IMR-90 (cell line): ENCODE measurements around the gene AFMID. TPM values are rescaled to one million over a fixed set of nuclear protein-coding genes. Genes with fewer than 3 reads are reported as not detected.

Experiments
- ATAC-seq: fragments of 200-7000 bp; cut with Tn5 transposase; 2 replicates; pipeline ENCODE4 v1.9.1; 2020; ENCODE audit warnings: low read depth, mild to moderate bottlenecking, moderate library complexity
- BruUV-seq: library from RNA; stranded (reverse); fragments of 400-500 nt; replicated peaks from 2 replicates; lab custom pipeline; 2021; lab: Mats Ljungman, UMichigan
- CTCF ChIA-PET: fragments of 300-600 bp; formaldehyde crosslinking; extraction: SDS; loops from one replicate; lab custom pipeline; 2021; ENCODE audit warnings: antibody characterized with exemption; lab: Yijun Ruan, JAX
- POLR2A ChIA-PET: fragments of 300-600 bp; sonication (Branson Sonifier 250); formaldehyde crosslinking; loops from one replicate; lab custom pipeline; 2022; ENCODE audit warnings: antibody characterized with exemption; ENCODE audit not compliant: unreplicated experiment; lab: Charles Lee
- DNase-seq: peaks from one replicate; pipeline ENCODE4 v3.0.0; 2013
- H2AFZ ChIP-seq: replicated peaks from 2 replicates; pipeline ENCODE3; 2013; ENCODE audit warnings: low read length, mild to moderate bottlenecking; ENCODE audit not compliant: poor library complexity
- H2AK5ac ChIP-seq: 2 replicates; pipeline ENCODE4 v1.6.1; 2013; ENCODE audit warnings: low read depth, low read length, inconsistent platforms
- H2AK9ac ChIP-seq: replicated peaks from 2 replicates; pipeline ENCODE3; 2013; ENCODE audit warnings: mild to moderate bottlenecking, low read depth, low read length, moderate library complexity; ENCODE audit not compliant: poor library complexity
- H2BK120ac ChIP-seq: 2 replicates; pipeline ENCODE4 v1.6.1; 2013; ENCODE audit warnings: low read depth, low read length, inconsistent platforms
- H2BK15ac ChIP-seq: 3 replicates; pipeline ENCODE4 v1.6.1; 2013; ENCODE audit warnings: low read depth, low read length, inconsistent platforms
- H2BK20ac ChIP-seq: 2 replicates; pipeline ENCODE4 v1.6.1; 2013; ENCODE audit warnings: low read depth, mild to moderate bottlenecking, inconsistent platforms, low read length, moderate library complexity
- H2BK5ac ChIP-seq: 2 replicates; pipeline ENCODE4 v1.6.1; 2013; ENCODE audit warnings: mild to moderate bottlenecking, low read depth, low read length, inconsistent platforms; ENCODE audit not compliant: poor library complexity, severe bottlenecking
- H3K14ac ChIP-seq: replicated peaks from 2 replicates; pipeline ENCODE4 v1.6.1; 2013; ENCODE audit warnings: low read depth, low read length, inconsistent platforms
- H3K18ac ChIP-seq: 2 replicates; pipeline ENCODE4 v1.6.1; 2013; ENCODE audit warnings: low read depth, low read length, control low read depth
- H3K23ac ChIP-seq: 2 replicates; pipeline ENCODE4 v1.6.1; 2013; ENCODE audit warnings: low read depth, low read length, inconsistent platforms
- H3K27ac ChIP-seq: 2 replicates; pipeline ENCODE4 v1.5.1; 2013; ENCODE audit warnings: mild to moderate bottlenecking, control low read depth, low read length; ENCODE audit not compliant: insufficient read depth
- H3K27me3 ChIP-seq: 2 replicates; pipeline ENCODE4 v1.6.1; 2013; ENCODE audit warnings: low read length; ENCODE audit not compliant: control insufficient read depth, insufficient read depth
- H3K36me3 ChIP-seq: 2 replicates; pipeline ENCODE4 v1.6.1; 2013; ENCODE audit warnings: low read length, mixed read lengths; ENCODE audit not compliant: control insufficient read depth, insufficient read depth
- H3K4ac ChIP-seq: 2 replicates; pipeline ENCODE4 v1.6.1; 2013; ENCODE audit warnings: low read depth, low read length, inconsistent platforms
- H3K4me1 ChIP-seq: 2 replicates; pipeline ENCODE4 v1.6.1; 2013; ENCODE audit warnings: low read length, mixed read lengths; ENCODE audit not compliant: control insufficient read depth, insufficient read depth
- H3K4me2 ChIP-seq: 2 replicates; pipeline ENCODE4 v1.6.1; 2013; ENCODE audit warnings: low read depth, mild to moderate bottlenecking, control low read depth, low read length, moderate library complexity
- H3K4me3 ChIP-seq: 2 replicates; pipeline ENCODE4 v1.5.1; 2013; ENCODE audit warnings: low read depth, mild to moderate bottlenecking, control low read depth, low read length, moderate library complexity; ENCODE audit not compliant: insufficient read depth
- H3K56ac ChIP-seq: 2 replicates; pipeline ENCODE4 v1.6.1; 2013; ENCODE audit warnings: low read length, inconsistent platforms; ENCODE audit not compliant: insufficient read depth; ENCODE audit errors: extremely low read depth
- H3K79me1 ChIP-seq, 2 experiments: 2 replicates each; pipeline ENCODE4 v1.6.1; 2013; ENCODE audit warnings: low read length in 2 of 2, inconsistent platforms in 1 of 2, low read depth in 1 of 2
- H3K9ac ChIP-seq: 2 replicates; pipeline ENCODE4 v1.6.1; 2013; ENCODE audit warnings: low read depth, low read length, control low read depth
- H3K9me1 ChIP-seq: 2 replicates; pipeline ENCODE4 v1.6.1; 2013; ENCODE audit warnings: low read length, inconsistent platforms; ENCODE audit not compliant: insufficient read depth
- H3K9me3 ChIP-seq: 2 replicates; pipeline ENCODE4 v1.6.1; 2013; ENCODE audit warnings: low read length; ENCODE audit not compliant: control insufficient read depth, insufficient read depth
- H4K20me1 ChIP-seq: 2 replicates; pipeline ENCODE4 v1.6.1; 2013; ENCODE audit warnings: low read length, inconsistent platforms; ENCODE audit not compliant: insufficient read depth
- H4K5ac ChIP-seq: 2 replicates; pipeline ENCODE4 v1.6.1; 2013; ENCODE audit warnings: mild to moderate bottlenecking, low read depth, low read length, control low read depth
- H4K8ac ChIP-seq, 2 experiments: 2 replicates each; pipeline ENCODE4 v1.6.1; 2013; ENCODE audit warnings: low read depth in 2 of 2, low read length in 2 of 2, control low read depth in 1 of 2, inconsistent platforms in 1 of 2
- H4K91ac ChIP-seq: 2 replicates; pipeline ENCODE4 v1.6.1; 2013; ENCODE audit warnings: low read depth, low read length, inconsistent platforms; ENCODE audit not compliant: insufficient read depth
- BHLHE40 ChIP-seq: fragments of 150-350 bp; IDR thresholded peaks from 2 replicates; pipeline ENCODE4 v1.6.1; 2016; ENCODE audit warnings: mild to moderate bottlenecking, low read depth, low read length
- CEBPB ChIP-seq: IDR thresholded peaks from 2 replicates; pipeline ENCODE4 v1.6.1; 2012; ENCODE audit warnings: low read depth, low read length, improper control_type of control experiment
- CTCF ChIP-seq: conservative IDR thresholded peaks from 2 replicates; pipeline ENCODE4 v1.5.1; 2012; ENCODE audit warnings: mild to moderate bottlenecking, low read depth, low read length, improper control_type of control experiment
- ELK1 ChIP-seq: fragments of 150-350 bp; IDR thresholded peaks from 2 replicates; pipeline ENCODE4 v1.6.1; 2016; ENCODE audit warnings: low read depth, mild to moderate bottlenecking, low read length, moderate library complexity, borderline replicate concordance
- FOS ChIP-seq: fragments of 150-350 bp; IDR thresholded peaks from 2 replicates; pipeline ENCODE4 v1.6.1; 2016; ENCODE audit warnings: low read depth, low read length
- MAZ ChIP-seq: IDR thresholded peaks from 2 replicates; pipeline ENCODE4 v1.6.1; 2012; ENCODE audit warnings: low read depth, mild to moderate bottlenecking, low read length, improper control_type of control experiment, moderate library complexity, borderline replicate concordance
- MXI1 ChIP-seq: IDR thresholded peaks from 2 replicates; pipeline ENCODE4 v1.6.1; 2012; ENCODE audit warnings: low read depth, mild to moderate bottlenecking, low read length, moderate library complexity, borderline replicate concordance
- NFE2L2 ChIP-seq: fragments of 150-350 bp; IDR thresholded peaks from 2 replicates; pipeline ENCODE4 v1.6.1; 2016; ENCODE audit warnings: low read depth, mild to moderate bottlenecking, low read length
- POLR2A ChIP-seq: IDR thresholded peaks from 2 replicates; pipeline ENCODE4 v1.6.1; 2012; ENCODE audit warnings: mild to moderate bottlenecking, low read depth, low read length
- RAD21 ChIP-seq: IDR thresholded peaks from 2 replicates; pipeline ENCODE4 v1.6.1; 2012; ENCODE audit warnings: low read length, improper control_type of control experiment
- RCOR1 ChIP-seq: IDR thresholded peaks from 2 replicates; pipeline ENCODE4 v1.6.1; 2012; ENCODE audit warnings: mild to moderate bottlenecking, low read length, improper control_type of control experiment; ENCODE audit not compliant: insufficient replicate concordance
- SMC3 ChIP-seq: fragments of 150-350 bp; IDR thresholded peaks from 2 replicates; pipeline ENCODE4 v1.6.1; 2016; ENCODE audit warnings: low read depth, mild to moderate bottlenecking, antibody characterized with exemption, low read length, moderate library complexity
- WGBS, 2 experiments: methylation state at CpG; one replicate each; pipeline versions ENCODE4 v1.1.5 to v1.1.7; 2013; ENCODE audit warnings: missing lambda C conversion rate in 2 of 2; ENCODE audit not compliant: insufficient read length in 1 of 2; ENCODE audit errors: extremely low coverage in 2 of 2; 5-methylcytosine and 5-hydroxymethylcytosine counted together
- dilution Hi-C: fragments of 300-500 bp; cut with HindIII; formaldehyde crosslinking; loops from one replicate; pipeline ENCODE4 v1.14.3; 2018; ENCODE audit warnings: low sequenced_read_pairs; ENCODE audit not compliant: unreplicated experiment
- in situ Hi-C: fragments of 300-500 bp; cut with MboI; formaldehyde crosslinking; loops from 3 replicates; pipeline ENCODE4 v1.14.3; 2019; ENCODE audit warnings: low sequenced_read_pairs, inconsistent platforms, mixed read lengths
- intact Hi-C: fragments of 100-400 bp; cut with micrococcal nuclease; formaldehyde crosslinking; loops from 2 replicates; pipeline ENCODE4 v1.10.0; 2022
- polyA plus RNA-seq, 3 experiments: library from polyadenylated mRNA; depleted of rRNA; stranded (reverse); fragments of >200 nt; gene quantifications; 2 replicates each; pipeline ENCODE4 v1.2.3, GENCODE V29; 2012; ENCODE audit warnings: low replicate concordance in 1 of 3
- total RNA-seq: library from RNA; depleted of rRNA; stranded (reverse); fragments of >200 nt; gene quantifications from 2 replicates; pipeline ENCODE4 v1.2.3, GENCODE V29; 2012
- TF ChIP-seq, protein P1 (sequence below): fragments of 150-350 bp; IDR thresholded peaks from 2 replicates; pipeline ENCODE4 v1.6.1; 2017; ENCODE audit warnings: mild to moderate bottlenecking, antibody characterized with exemption, low read length, low read depth

Gene AFMID
- total and polyA plus RNA-seq, 2 of the 4 experiments (the other 2 are of a cell fraction): 41.0 to 65.1 TPM

GRCh38 chr17:78241277-78242023 lies 54.3 kb downstream of the AFMID start:
- peaks cover 18% of the 10 kb centered on the region for H3K27me3 ChIP-seq
- BruUV-seq: no TSS peak
- H3K9ac ChIP-seq: no peak overlapping the region
- no peak overlapping the region for H4K8ac ChIP-seq
- no peak overlapping the region for H3K27ac ChIP-seq
- POLR2A ChIA-PET: no interaction called here
- H3K36me3 ChIP-seq: no peaks in the 10 kb centered on the region
- H3K4me1 ChIP-seq: peaks cover 2% of the 10 kb centered on the region; the same call in 1 of the 2 replicates
- TF ChIP-seq ELK1 (no peak), CEBPB (no peak), FOS (no peak), BHLHE40 (no peak), MXI1 (no peak), RAD21 (no peak), POLR2A (no peak), NFE2L2 (no peak), RCOR1 (no peak), MAZ (no peak), CTCF (no peak), SMC3 (no peak)
- TF ChIP-seq, protein P1, sequence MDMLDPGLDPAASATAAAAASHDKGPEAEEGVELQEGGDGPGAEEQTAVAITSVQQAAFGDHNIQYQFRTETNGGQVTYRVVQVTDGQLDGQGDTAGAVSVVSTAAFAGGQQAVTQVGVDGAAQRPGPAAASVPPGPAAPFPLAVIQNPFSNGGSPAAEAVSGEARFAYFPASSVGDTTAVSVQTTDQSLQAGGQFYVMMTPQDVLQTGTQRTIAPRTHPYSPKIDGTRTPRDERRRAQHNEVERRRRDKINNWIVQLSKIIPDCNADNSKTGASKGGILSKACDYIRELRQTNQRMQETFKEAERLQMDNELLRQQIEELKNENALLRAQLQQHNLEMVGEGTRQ: no peak
- H2BK5ac ChIP-seq: no peak overlapping the region
- intact Hi-C loops (no loop called here), dilution Hi-C loops (no loop called here), in situ Hi-C loops (loop anchor here (10.0 kb wide), 1 partner anchor 127 kb away; no protein-coding TSS in a partner anchor)
- H3K23ac ChIP-seq: no peak overlapping the region
- H2BK120ac ChIP-seq: no peak overlapping the region
- no peak overlapping the region for H4K5ac ChIP-seq
- no peaks in the 10 kb centered on the region for H4K20me1 ChIP-seq
- ATAC-seq (peak; percentile 43; the same call in 1 of the 2 replicates), DNase-seq (peak; percentile 47)
- no peak overlapping the region for H3K4me2 ChIP-seq
- WGBS, 2 experiments: 89% methylated on average over 7 of the region's 13 CpGs; no CpG with 5 or more reads in 1 of the 2 experiments
- no peaks in the 10 kb centered on the region for H3K79me1 ChIP-seq
- H3K4me3 ChIP-seq: no peak overlapping the region
- no peak overlapping the region for H4K91ac ChIP-seq
- H2BK20ac ChIP-seq: no peak overlapping the region
- no peaks in the 10 kb centered on the region for H3K9me3 ChIP-seq
- H2BK15ac ChIP-seq: no peak overlapping the region
- H2AK5ac ChIP-seq: no peak overlapping the region
- H3K14ac ChIP-seq: no peak overlapping the region
- no peaks in the 10 kb centered on the region for H3K9me1 ChIP-seq
- no peak overlapping the region for H2AK9ac ChIP-seq
- H2AFZ ChIP-seq: no peak overlapping the region
- H3K4ac ChIP-seq: no peak overlapping the region
- no peak overlapping the region for H3K18ac ChIP-seq
- CTCF ChIA-PET: no interaction called here
- no peak overlapping the region for H3K56ac ChIP-seq
